SH-SY5Y (cell line): Measurements from ENCODE around the gene RPS6KA5.

ENCODE experiments used
- GATA2 ChIP-seq: IDR thresholded peaks from 2 replicates; pipeline ENCODE4 v1.6.1; 2011; ENCODE audit warnings: mild to moderate bottlenecking, low read depth, low read length
- GATA3 ChIP-seq: IDR thresholded peaks from 2 replicates; pipeline ENCODE4 v1.6.1; 2011; ENCODE audit warnings: low read depth, mild to moderate bottlenecking, low read length, moderate library complexity

GRCh38 chr14:90842726-90843125, 217.7 kb downstream of the RPS6KA5 start:
- TF ChIP-seq GATA3 (no peak), GATA2 (no peak)
